HG02884 (cell line): ENCODE results near the gene STYXL1.
"Not testable (repeated sequence)": the region's sequence is repeated elsewhere in the genome, so short reads cannot be mapped to it uniquely, and the experiment has no call there.

Experiments
- ATAC-seq: cut with Tn5 transposase; IDR thresholded peaks from one replicate; pipeline ENCODE4 v1.9.1; 2021; ENCODE audit warnings: mild to moderate bottlenecking, moderate library complexity; ENCODE audit not compliant: unreplicated experiment

The STYXL1 gene

DNA sequence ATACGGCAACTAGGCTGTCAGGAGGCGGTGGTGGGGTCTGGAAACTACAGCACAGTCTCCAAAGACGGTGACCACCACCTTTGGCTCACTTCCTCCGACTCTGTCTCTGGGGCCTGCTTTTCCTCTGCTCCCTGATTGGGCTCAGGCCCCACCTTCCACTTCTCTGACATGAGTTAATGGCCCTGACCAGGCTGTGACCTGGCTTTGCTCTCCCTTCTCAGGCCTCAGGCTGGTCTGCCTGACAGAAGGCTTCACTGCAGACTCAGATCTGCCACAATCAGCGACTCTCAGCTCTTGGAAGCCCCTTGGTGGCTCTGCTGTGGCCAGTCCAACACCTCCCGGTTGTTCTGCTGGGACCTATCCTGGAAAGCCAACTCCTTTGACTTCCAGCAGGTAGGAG is 7.7 kb downstream of the STYXL1 start:
- no peak for ATAC-seq

- no peak for ATAC-seq
Observed at GRCh38 chr7:76037310-76037709, 10.5 kb downstream of the STYXL1 start.

- no peak for ATAC-seq
Observed at GRCh38 chr7:76031964-76032363, 15.8 kb downstream of the STYXL1 start.

DNA sequence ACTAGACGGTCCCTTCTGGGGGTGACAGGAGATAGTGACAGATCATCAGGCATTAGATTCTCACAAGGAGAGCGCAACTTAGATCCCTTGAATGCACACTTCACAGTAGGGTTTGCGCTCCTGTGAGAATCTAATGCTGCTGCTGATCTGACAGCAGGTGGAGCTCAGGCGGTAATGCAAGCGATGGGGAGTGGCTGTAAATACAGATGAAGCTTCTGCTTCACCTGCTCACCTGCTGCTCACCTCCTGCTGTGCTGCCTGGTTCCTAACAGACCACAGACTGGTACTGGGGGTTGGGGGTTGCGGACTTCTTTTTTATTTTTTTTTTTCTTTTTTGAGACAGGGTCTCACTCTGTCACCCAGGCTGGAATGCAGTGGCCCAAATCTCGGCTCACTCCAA is 18.1 kb downstream of the STYXL1 start:
- not testable (repeated sequence) for ATAC-seq

GRCh38 chr7:76023002-76023401 is 24.8 kb downstream of the STYXL1 start:
- no peak for ATAC-seq

DNA sequence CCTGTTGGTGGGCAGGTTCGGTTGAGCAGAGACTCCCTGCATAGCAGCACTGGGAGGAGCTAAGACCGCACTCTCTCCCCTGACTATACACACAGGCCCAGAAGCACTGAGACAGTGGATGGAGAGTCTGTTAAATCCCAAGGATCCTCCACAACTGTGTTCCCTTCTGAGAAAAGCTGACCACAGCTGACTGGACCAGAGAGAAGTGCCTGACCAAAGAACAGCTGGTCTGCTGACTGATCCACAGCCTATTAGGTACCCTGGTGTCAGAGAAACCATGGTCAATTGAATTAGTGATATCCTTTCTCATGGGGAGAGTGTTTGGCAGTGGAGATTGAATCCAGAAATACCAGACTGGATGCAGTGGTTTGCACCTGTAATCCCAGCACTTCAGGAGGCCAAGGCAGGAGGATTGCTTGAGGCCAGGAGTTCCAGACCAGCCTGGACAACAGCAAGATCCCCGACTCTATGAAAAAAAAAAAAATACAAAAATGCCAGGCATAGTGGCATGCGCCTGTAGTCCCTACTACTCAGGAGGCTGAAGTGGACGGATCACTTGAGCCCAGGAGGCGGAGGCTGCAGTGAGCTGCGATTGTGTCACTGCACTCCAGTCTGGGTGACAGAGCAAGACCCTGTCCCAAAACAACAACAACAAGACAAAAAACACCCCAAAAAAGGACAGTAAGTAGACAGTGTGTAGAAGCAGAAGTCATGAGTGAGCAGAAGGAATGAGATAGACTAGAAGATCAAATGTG is 25.6 kb downstream of the STYXL1 start:
- no peak for ATAC-seq

DNA sequence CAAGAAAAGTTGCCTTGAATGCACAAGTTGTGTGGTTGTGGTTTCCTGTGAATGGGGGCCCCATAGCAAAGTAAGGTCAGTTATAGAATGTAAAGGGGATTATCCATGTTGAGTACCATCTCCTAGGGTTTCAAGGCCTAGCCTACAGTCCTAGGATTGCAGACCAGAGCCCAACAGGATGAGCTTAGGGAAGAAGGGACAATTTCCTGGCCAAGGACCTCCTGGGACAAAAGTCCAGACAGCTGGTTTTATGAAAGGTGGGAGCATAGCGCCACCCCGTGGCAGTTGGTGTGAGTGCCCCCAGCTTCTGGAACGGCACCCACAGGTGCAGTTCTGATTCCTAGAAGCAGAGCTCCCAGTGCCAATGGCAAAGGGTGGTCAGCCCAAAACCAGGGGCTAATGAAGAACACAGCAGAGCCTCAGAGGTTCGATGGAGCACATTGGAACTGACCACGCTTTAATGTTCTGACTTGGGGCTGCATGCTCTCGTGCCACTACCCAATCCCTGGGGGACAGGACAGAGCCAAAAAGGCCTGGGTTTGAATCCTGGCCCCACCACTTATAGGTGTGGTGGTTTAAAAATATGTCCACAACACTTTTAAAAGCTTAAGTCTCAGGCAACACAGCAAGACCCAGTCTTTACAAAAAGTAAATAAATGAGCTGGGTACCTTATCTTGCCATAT is 27.6 kb downstream of the STYXL1 start:
- no peak for ATAC-seq

GRCh38 chr7:76018520-76018919 is 29.3 kb downstream of the STYXL1 start:
- not testable (repeated sequence) for ATAC-seq

DNA sequence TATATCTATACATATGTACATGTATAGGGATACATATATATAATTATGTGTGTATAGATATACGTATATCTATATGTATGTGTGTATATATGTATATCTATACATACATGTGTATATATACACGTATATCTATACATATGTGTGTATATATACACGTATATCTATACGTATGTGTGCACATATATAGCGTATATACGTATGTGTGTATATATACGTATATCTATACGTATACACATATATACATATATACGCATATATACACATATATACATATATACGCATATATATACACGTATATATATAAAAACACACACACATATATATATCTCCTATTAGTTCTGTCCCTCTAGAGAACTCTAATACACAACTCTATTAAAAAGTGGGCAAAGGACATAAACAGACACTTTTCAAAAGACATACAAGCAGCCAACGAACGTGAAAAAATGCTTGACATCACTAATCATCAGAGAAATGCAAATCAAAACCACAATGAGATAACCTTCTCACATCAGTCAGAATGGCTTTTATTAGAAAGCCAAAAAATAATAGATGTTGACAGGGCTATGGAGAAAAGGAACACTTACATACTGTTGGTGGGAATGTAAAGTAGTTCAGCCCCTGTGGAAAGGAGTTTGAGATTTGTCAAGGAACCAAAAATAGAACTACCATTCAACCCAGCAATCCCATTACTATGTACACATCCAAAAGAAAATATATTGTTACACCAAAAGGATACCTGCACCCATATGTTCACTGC is 31.4 kb downstream of the STYXL1 start:
- no peak for ATAC-seq

GRCh38 chr7:76011442-76011861 is 36.3 kb downstream of the STYXL1 start:
- ATAC-seq, result no peak

DNA sequence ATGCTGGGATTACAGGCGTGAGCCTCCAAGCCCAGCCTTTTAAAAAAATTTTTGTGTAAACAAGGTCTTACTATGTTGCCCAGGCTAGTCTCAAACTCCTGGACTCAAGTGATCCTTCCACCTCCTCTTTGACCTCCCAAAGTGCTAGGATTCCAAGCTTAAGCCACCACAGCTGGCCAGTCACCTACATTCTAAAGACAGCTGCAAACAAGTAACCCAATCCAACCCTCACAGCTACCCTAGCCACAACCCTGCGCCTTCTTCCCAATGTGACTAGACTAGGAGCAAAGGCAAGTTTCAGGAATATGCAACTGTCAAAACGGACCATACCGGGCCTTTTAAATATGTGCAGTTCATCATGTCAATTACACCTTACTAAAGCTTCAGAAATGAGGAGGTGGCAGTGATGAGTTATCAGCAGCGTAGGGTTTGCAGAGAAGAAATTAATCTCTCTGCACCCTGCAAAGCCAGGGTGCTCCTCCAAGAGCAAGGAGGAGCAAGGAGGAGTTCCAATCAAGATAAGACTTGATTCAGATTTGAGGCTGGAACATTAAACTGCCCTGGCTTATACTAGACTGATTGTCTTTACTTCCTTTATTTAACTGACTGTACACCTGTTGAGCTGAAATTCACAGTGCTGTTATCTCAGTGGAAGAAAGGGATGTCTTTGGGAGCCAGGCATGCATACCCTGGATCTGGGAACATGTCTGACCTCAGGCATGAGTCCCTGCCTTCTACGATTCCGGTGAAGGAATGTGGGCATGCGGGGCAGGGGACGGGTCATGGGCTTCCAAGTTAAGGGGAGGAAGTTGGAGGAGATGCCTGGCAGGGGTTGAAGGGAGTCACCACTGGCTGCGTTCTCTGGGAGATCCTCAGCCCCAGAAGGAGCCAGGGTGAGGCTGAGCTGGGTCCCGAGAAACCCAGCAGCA is 37.9 kb downstream of the STYXL1 start:
- ATAC-seq, result no peak

DNA sequence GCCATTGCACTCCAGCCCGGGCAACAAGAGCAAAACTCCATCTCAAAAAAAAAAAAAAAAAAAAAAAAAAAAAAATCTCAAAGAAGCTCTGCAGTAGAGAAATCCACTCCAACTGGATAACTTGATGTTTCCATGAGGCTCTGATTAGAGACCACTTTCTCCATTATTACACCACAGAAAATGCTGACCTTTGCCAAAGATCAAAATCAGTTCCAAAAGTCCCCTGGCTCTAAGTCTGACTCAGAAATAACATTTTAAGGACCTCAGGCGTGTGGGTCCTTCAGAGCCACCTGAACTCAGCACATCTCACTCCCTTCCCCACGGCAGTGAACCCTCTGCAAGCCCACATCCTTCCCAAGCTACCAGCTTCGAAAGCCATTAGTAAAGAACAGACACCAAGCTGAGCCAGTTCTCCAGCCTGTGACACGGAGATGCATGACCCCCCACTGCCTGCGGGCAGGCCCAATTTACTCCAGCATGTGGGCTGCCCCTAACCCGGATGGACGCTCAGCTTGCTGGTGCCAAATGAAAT is 39.6 kb downstream of the STYXL1 start:
- ATAC-seq, result no peak

GRCh38 chr7:76005004-76005403 is 42.8 kb downstream of the STYXL1 start:
- not testable (repeated sequence) for ATAC-seq

DNA sequence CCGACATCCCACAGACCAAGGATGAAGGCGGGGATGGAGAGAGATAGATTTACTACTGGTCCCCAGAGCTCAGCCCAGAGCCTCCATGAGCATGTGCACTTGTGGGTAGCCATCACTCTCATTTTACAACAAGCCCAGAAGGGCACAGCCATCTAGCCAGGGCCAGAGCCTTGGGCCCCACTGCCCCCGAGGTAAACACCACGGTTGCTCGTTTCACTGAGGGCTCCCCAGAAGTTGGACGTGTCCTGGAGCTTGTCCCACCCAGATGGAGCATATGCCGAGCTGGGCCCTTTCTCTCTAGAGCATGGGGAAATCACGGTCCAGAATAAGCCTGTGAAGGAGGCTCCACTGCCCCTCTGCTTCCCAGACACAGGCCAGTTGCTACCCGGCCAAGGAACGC is 44.4 kb downstream of the STYXL1 start:
- ATAC-seq, result no peak

- no peak for ATAC-seq
Observed at GRCh38 chr7:76002822-76003221, 45.0 kb downstream of the STYXL1 start.

DNA sequence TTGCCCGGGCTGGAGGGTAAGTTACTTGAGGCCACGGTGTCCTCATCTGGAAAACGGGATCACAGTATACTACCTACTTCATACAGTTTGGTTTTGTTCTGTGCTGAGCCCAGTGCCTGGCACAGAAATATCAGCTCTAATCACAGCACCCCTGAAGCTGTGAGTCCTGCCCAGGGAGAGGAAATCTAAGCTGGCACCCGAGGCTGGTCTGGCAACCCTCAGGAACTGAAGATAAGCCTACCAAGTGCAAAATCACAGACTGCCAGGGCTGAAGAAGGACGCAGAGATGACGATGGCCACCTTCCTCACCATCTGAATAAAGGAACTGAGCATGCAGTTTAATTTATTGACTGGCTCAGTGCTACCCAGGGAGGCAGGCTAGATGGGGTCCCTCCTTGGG is 45.7 kb downstream of the STYXL1 start:
- no peak for ATAC-seq

DNA sequence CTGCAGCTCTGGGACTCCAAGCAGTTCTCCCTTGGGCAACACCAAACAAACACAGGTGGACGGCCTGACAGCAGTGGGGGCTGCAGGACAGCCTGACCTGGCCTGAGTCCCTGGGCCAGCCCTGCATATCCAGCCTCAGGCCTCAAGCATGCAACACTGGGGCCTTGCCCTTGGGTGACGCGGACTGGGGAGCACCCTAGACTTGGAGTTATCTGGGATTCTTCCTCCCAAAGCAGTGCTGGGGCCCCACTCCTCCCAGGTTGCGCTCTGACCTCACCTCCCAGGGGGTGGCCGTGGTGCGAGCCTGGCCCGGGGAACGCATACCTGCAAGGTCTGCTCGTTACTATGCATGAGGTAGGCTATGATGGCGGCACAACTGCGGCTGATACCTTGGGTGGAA is 47.2 kb downstream of the STYXL1 start:
- no peak for ATAC-seq

- no peak for ATAC-seq
Observed at GRCh38 chr7:75998038-75998437, 49.8 kb downstream of the STYXL1 start.

DNA sequence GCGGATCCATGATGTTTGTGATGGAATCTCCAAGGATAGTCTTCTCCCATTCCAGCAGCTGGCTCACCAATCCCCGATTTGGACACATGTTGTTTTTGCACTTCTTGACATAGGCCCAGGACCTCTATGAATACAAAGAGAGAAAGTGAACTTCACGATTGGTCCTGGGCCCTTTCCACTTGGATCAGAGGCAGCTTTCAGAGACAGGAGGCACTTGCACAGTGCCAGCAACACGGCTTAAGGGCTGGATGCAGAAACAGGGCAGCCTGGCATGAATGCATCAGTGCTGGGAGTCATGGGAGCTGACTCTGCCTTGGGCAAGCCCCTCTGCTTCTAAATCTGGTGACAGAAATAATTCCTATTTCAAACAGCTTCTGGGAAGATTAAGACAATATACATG is 51.3 kb downstream of the STYXL1 start:
- ATAC-seq, result no peak

GRCh38 chr7:75995996-75996395 is 51.8 kb downstream of the STYXL1 start:
- ATAC-seq, result no peak
